Measurements from ENCODE around the gene IPO5.
"Not testable (repeated sequence)": the region's sequence is repeated elsewhere in the genome, so short reads cannot be mapped to it uniquely, and the experiment has no call there.

IPO5 gene

DNA sequence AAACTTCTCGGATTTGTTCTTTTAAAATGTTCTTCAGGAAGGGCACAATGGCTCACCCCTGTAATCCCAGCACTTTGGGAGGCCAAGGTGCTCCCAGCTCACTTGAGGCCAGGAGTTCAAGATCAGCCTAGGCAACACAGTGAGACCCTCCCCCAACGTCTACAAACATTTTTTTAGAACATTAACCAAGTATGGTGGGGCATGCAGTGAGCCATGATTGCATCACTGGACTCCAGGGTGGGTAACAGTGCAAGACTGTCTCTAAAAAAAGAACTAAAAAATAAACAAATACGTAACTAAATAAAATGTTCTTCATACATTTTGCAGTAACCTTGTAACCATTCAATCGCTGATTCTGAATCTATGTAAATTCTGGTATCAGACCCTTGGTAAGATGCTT lies 2.1 kb upstream of the IPO5 start:
- DNase-seq: no peak

DNA sequence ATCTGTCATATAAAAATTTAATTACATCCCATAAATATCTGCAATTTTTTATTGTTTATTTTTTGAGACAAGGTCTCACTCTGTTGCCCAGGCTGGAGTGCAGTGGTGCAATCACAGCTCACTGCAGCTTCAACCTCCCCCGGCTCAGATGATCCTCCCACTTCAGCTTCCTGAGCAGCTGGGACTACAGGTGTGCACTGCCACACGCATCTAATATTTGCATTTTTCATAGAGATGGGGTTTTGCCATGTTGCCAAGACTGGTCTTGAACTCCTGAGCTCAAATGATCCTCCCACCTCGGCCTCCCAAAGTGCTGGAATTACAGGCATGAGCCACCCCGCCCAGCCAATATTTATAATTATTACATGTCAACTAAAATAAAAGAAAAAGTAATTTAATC lies 644 bp upstream of the IPO5 start:
- not testable (repeated sequence) for DNase-seq

DNA sequence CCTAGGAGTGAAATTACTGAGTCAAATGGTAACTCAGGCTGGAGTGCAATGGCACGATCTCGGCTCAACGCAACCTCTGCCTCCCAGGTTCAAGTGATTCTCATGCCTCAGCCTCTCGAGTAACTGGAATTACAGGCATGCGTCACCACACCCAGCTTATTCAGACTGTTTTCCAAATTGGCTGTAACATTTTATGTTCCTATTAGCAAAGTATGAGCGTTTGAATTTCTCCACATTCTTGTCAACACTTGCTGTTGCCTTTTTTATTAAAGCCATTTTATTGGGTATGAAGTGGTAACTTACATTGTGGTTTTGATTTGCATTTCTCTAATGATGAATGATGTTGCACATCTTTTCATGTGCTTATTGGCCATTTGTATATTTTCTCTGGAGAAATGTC lies 7.9 kb downstream of the IPO5 start:
- DNase-seq: no peak

DNA sequence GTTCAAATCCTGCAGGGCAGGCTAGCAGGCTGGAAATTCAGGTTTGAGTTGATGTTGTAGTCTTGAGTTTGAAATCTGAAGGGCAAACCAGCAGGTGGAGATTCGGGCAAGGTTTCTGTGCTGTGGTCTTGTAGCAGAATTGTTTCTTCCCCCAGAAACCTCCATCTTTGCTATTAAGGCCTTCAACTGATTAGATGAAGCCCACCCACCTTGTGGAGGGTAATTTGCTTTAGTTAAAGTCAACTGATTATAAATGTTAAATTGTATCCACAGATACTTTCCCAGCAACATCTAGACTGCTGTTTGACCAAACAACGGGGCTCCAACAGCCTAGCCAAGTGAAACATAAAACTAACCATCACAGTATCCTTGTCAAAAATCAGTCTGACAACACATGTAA lies 9.4 kb downstream of the IPO5 start:
- DNase-seq: no peak

DNA sequence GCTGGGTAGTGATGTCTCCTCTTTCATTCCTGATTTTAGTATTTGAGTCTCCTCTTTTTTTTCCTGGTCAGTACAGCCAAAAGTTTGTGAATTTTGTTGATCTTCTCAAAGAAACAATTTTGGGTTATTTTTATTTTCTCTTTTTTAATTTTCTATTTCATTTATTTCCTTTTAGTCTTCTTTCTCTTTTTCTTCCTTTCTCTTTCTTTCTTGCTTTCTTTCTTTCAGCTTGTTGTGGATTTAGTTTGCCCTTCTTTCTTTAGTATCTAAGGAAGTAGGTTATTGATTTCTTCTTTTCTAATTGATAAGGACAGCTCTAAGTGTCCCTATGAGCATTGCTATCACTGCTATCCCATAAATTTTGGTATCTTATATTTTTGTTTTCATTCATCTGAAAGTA lies 13.8 kb downstream of the IPO5 start:
- DNase-seq: no peak

DNA sequence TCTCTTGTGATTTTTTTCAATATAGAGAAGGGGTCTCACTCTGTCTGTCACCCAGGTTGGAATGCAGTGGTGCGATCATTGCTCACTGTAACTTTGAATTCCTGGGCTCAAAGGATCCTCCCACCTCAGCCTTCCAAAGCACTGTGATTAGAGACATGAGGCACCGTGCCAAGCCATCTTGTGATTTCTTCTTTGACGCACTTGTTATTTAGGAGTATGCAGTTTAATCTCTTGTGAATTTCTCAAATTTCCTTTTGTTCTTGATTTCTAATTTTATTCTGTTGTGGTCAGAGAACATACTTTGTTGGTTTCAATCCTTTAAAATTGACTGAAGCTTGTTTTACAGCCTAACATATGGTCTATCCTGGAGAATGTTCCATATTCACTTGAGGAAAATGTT lies 14.5 kb downstream of the IPO5 start:
- DNase-seq: no peak

DNA sequence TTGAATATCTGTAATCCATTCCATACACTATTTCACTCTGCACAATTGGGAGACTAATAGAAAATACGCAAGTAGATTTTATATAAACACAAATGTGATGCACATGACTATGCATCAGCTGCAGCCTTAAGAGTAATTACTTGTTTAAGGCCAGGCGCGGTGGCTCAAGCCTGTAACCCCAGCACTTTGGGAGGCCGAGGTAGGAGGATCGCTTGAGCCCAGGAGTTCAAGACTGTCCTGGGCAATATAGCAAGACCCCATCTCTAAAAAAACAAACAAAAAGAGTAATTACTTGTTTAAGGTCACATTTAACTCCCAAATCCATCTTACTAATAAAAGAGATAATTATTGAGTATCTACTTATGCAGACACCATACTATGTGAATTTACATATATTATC lies 18.0 kb downstream of the IPO5 start:
- DNase-seq: no peak

DNA sequence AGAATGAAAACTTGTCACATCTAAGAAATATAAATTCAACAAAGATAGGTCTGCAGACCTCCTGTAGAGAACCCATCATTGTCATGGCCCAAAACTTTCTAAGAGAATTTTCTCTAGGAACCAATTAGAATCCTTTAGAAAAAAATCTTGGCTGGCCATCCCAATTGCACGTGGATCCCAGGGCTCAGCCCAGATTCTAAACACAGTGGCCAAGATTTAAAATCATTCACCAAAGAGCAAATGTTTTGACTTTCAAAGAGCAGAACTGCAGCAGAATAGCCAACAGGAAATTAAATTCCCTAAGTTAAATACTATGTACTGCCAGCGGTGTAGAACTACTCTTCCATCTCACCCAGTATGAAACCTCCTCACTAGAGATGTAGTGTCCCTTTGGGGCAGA lies 21.3 kb downstream of the IPO5 start:
- DNase-seq: no peak

DNA sequence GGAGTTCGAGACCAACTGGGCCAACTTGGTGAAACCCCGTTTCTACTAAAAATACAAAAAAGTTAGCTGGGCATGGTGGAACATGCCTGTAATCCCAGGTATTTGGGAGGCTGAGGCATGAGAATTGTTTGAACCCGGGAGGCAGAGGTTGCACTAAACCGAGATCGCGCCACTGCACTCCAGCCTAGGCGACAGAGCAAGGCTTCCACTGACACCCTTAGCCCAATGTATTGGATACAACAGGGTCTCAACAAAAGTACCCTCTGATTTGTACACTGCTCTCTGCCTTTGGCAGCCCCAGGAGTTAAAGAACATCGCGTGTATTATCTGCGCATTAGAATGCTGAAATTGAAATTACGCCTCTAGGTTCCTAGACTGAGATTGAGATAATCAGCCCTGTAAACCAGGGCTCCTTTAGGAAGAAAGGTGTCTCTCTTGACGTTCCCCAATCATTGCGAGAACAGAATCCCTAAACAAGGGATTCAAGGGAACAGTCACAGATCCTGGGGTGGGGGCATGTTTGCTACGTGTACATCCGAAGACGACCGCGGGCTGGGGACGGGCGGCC lies 21.9 kb downstream of the IPO5 start:
- DNase-seq: no peak

DNA sequence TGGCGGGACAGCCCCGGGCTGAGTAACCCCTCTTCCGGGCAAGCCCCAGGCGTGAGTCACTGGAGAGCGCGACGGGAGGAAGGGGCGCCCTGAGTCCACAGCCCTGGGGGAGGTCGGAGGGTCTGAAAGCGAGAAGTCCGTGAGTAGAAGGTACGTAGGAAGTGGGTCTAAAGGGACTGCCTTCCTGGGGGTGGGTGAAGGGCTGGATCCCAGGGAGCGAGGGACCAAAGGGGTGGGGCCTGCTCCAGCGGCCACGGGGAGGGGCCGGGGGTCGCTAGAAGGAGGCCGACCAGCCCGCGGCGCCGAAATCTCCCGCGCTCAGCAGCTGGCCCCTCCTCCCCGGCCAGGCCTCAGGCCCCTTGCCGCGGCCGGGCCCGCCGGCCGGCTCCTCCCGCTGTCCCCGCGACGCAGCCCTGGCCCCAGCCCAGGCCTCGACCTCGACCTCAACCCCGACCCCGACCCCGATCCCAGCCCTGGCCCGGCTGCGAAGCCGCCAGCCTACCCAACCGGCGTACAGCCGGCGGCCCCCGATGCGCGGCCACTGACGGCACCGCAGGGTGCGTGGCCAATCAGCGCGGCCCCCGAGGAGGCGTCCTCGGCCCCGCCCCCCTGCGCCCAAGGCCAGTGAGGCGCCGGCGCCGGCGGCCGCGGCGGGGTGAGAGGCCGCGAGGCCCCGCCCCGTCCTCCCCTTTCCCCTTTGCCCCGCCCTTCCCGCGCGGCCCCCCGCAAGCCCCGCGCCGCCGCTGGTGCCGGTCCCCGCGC lies 22.6 kb downstream of the IPO5 start:
- DNase-seq: peak; percentile 71 to 95

DNA sequence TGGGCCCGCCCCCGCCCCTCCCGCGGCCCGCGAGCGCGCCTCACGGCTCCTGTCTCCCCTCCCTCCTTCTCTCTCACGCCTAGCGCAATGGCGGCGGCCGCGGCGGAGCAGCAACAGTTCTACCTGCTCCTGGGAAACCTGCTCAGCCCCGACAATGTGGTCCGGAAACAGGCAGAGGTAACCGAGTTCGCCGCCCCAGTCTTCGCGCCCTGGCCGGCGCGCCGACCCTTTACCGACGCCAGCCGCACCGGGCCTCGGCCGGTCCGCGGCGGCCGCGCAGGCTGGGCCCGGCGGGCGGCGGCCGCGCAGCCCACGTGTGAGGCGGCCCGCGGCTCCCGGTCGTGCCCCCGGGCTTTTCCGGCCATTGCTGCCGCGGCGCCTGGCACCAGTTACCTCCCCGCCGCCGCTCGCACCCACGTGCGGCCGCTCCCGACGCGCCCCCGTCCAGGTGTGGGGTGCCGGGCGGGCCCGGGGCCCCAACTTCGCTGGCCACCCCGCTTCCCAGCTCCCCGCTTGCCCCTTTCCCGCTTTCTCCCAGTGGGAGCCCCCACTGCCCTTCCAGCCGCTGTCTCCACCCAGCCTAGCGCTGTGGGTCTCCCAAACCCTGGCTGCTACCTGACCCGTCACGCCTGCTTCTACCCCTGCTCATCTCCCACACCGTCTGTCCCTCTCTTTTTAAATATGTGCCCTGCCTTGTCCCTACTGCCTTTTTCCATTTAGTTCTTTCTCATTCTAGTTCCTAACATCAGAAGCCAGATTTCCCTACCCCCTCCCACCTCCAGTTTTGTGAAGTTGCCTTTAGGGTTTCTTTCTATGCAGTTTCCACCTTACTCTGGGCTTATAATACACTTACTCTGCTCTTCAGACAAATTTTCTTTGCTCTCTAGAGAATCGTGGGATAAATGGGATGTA lies 23.4 kb downstream of the IPO5 start:
- DNase-seq: peak; percentile 71 to 76

DNA sequence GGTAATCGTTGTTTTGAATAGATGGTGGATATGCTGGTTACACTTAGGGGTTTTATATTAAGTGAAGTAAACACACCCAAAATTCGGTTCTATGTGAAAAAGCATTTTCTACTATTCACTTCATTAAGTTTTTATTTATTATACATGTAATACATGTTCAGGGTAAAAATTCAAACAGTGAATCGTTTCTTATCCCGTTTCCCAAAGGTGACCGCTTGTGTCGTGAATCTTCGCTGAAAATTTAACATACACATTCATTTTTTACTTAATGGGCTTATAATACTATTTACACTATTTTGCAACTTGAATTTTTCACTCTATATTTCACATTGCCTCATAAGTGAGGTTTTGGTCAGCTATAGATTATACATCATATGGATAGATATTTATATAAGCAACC lies 24.5 kb downstream of the IPO5 start:
- no peak for DNase-seq

DNA sequence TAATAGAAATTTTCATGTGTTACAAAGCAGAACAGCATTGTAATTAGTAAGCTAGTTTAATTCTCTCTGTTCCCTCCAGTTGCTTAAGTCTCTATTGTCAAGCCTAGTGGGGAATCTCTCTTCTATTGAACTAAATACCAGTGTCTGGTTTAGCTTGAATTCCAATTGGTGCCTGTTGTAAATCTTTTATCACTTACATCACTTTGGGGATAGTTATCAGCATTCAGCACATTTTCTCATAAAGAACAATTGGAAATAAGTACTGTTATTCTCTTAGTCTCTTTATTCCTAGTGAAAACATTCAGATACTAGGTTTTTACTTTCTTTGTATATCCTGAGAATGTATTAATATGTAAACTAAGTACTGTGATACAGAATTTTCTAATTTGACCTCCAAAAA lies 25.2 kb downstream of the IPO5 start:
- no peak for DNase-seq

DNA sequence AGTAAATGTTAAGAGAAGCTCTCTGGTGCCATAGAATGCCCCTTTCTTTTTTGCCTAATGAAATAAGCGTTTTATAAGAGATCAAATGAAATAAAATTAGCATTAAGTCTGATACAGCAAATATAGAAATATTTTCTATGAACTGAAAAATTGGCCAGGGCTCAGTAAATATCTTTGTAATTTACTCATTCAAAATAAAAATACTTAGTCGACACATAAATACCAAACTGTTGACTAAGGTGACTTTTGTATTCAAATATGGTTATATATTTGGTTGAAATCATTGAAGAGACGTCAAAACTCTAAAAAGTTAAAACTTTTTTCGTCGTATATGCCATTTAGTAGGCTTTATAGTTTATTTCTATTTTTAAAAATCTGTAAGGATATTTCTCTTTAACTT lies 25.6 kb downstream of the IPO5 start:
- no peak for DNase-seq

DNA sequence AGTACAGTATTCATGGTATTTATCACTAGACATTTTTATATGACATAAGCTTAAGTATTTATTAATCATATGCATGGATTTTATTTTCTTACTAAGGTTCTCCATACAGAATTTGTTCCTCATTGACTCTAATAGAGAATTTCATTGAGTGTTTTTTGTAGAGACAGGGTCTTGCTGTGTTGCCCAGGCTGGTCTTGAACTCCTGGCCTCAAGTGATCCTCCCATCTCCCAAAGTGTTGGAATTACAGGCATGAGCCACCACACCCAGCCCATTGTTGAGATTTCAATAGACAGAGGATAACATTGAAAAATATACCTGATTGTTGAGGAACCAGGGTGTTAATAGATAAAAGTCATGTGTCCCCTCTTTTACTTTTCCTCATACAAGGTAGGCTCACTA lies 26.1 kb downstream of the IPO5 start:
- no peak for DNase-seq

DNA sequence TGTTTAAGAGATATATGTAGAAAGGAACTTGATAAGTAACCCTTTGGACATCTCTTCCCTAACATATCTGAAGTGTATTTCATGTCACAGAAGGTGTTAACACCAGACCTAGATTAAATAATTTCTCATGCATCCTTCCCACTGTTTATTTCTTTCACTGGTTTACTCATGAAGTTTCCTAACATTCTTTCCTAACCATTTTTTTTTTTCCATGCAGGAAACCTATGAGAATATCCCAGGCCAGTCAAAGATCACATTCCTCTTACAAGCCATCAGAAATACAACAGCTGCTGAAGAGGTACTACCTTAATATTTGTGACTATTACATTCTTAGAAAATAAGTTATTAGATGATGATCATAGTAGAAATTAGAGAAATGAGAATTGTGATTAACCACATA lies 28.8 kb downstream of the IPO5 start:
- no peak for DNase-seq

DNA sequence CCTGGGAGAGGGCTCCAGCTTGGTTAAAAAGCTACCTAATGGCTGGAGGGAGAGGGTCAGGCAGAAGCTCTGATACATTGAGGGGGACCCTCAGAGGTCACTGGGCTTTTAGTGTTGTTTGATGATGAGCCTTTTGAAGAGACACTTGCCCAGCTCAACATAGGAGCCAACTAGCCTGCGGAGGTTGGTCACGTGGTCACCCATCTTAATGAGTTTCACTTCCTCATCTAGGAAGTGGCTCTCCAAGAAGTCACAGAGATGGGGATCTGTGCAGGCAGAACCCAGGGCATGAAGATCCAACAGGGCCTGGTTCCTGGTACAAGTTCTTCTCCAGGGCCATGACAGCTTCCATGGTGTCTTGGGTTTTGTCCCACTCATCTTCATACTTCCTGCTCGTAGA lies 33.4 kb downstream of the IPO5 start:
- DNase-seq: peak in 1 of 2 donors; percentile 1

DNA sequence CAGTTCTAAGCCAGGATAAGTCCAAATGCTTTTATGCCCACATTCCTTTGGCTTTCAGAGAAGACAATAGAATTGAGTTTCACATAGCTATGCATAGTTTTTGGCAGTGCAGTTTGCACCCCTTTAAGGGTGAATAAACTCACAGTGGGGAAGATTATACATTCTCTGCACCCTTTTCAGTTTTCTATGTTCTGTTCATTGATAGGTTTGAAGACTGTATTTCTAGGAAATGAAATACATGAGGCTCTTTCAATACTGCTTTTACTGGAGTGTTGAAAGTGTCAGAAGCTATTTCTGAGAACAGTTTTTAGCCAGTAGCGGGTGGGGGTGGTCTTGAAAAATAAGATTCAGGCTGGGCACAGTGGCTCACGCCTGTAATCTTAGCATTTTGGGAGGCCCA lies 46.2 kb downstream of the IPO5 start:
- no peak for DNase-seq

DNA sequence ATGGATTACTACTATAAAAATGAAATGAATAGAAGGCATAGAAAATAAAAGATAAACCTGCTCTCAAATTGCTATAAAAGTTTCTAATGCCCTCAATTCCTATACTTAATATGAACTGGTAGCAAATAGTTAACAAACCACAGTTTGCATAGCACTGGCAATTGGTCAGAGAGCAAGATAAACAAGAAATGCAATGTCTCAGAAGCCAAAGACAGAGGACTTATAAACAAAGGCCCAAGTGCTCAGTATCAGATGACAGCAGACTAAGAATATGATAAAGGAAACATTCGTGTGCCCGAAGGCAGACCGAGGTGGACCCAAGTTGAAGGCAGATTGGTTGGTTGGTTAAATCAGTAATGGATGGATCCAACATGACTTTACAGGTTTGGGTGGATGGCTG lies 50.6 kb downstream of the IPO5 start:
- DNase-seq: no peak

DNA sequence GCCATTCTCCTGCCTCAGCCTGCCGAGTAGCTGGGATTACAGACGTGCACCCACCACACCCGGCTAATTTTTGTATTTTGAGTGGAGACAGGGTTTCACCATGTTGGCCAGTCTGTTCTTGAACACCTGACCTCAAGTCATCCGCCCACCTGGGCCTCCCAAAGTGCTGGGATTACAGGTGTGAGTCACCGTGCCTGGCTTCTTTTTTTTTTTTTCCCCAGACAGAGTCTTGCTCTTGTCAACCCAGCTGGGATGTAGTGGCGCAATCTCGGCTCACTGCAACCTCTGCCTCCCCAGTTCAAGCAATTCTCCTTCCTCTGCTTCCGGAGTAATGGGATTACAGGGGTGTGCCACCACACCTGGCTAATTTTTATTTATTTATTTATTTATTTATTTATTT lies 51.5 kb downstream of the IPO5 start:
- not testable (repeated sequence) for DNase-seq

DNA sequence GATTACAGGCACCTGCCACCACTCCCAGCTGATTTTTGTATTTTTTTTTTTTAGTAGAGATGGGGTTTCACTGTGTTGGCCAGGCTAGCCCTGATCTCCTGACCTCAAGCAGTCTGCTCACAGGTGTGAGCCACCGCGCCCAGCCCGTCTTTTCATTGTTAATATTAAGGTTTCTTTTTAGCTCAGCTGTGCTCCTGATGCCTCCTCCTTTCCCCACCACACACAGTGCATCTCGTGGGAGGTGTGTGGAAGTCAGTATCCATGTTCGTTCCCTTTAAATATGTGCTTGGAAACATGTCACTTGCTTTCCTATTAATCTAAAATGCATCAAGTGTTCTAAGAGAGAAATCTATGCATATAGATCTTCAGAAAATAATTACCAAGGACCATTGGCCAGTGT lies 53.5 kb downstream of the IPO5 start:
- DNase-seq: no peak

DNA sequence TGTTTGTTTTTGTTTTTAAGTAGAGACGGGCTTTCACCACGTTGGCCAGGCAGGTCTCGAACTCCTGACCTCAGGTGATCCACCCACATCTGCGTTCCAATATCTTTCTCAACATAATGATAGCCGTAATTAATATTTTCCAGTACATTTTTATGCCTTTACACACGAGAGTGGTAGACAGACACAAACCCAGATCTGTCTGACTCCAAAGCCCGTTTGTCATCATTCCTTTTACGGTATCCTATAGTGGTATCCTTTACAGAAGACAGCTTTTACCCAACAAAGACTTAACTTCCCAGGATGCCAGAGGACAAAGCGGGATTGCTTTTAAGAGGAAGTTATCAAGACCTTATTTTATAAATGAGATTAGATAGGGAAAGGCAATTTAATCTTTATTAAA lies 59.8 kb downstream of the IPO5 start:
- DNase-seq: no peak

DNA sequence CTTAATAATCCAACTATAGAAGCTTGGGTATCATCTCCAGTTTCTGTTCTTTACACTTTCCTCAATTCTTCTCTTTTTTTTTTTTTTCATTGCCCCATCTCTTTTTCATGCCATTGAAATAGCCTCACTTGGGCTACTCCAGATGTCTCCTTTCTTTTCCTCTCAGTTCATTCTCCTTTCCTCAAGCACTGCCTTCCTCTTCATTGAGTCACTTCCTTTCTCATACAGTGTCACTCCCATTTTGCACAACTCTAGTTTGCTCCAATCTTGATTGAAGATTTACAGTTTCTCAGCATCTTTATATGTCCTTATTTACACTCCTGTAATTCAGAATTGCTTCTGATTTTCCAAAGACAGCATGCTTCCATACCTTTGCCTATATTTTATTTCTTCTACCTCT lies 61.3 kb downstream of the IPO5 start:
- no peak for DNase-seq

DNA sequence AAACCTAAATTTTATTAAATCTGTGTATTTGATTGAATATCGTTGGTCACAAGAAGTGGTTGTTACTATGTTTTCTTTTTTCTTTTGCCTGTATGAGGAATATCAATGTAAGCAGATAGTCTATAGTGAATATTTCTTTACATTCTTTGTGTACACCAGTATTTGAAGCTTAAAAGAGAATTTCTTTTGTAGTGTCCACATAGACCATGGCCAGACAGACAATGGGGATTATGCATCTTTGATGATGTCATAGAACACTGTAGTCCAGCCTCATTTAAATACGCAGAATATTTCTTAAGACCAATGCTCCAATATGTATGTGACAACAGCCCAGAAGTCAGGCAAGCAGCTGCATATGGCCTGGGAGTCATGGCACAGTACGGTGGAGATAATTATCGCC lies 64.8 kb downstream of the IPO5 start:
- DNase-seq: no peak
